Thoracic aorta (tissue), 2 donors: ENCODE results near the gene SNX5. TPM values are rescaled to one million over a fixed set of nuclear protein-coding genes. Genes with fewer than 3 reads are reported as not detected.

Experiments
- ATAC-seq: fragments of 150-250 bp; one replicate; pipeline ENCODE4 v1.8.0; 2017; ENCODE audit warnings: low read depth; ENCODE audit not compliant: insufficient number of reproducible peaks, low FRiP score
- DNase-seq: peaks from one replicate; pipeline ENCODE4 v3.0.0-alpha.2; 2020; ENCODE audit warnings: low spot score
- H3K27ac ChIP-seq, 2 donors: fragments of 200-600 bp; sonication (generic); 1 replicate in 1 of 2; 2 replicates in 1 of 2; pipeline ENCODE4 v1.5.1; 2016; ENCODE audit warnings: mild to moderate bottlenecking in 2 of 2, moderate library complexity in 2 of 2
- H3K27me3 ChIP-seq: fragments of 200-600 bp; sonication (generic); replicated peaks from 2 replicates; pipeline ENCODE4 v1.6.0; 2016; ENCODE audit warnings: mild to moderate bottlenecking; ENCODE audit not compliant: insufficient read depth
- H3K36me3 ChIP-seq: fragments of 200-600 bp; sonication (generic); one replicate; pipeline ENCODE4 v1.5.1; 2016
- H3K4me1 ChIP-seq, 2 donors: fragments of 200-600 bp; sonication (generic); 1 replicate in 1 of 2; 2 replicates in 1 of 2; pipeline versions ENCODE4 v1.5.1 to v1.6.0; 2016; ENCODE audit warnings: low read depth in 2 of 2, mild to moderate bottlenecking in 1 of 2; ENCODE audit not compliant: control insufficient read depth in 1 of 2
- H3K4me3 ChIP-seq: fragments of 200-600 bp; sonication (generic); 2 replicates; pipeline ENCODE4 v1.5.1; 2016; ENCODE audit warnings: mild to moderate bottlenecking
- H3K9me3 ChIP-seq: fragments of 200-600 bp; sonication (generic); 2 replicates; pipeline ENCODE4 v1.5.1; 2016
- CTCF ChIP-seq: fragments of 200-600 bp; sonication (generic); IDR thresholded peaks from one replicate; pipeline ENCODE4 v1.5.1; 2019; ENCODE audit warnings: antibody characterized with exemption
- total RNA-seq, 2 donors: library from RNA; depleted of rRNA; stranded (reverse); fragments of >200 nt; gene quantifications; one replicate each; pipeline versions ENCODE4 v1.1.0 to v1.2.3, GENCODE V29; 2016

Gene SNX5
- total RNA-seq, 2 donors from 2014 or later = 63.0 to 112 TPM

- Histone ChIP-seq H3K27me3 (no peaks in the 10 kb centered on the region), H3K4me1 (peaks cover 0 to 18% of the 10 kb centered on the region in 2 donors), H3K36me3 (no peaks in the 10 kb centered on the region), H3K4me3 (no peak overlapping the region), H3K27ac (no peak overlapping the region), H3K9me3 (no peaks in the 10 kb centered on the region)
- no peak for TF ChIP-seq CTCF
- no peak for ATAC-seq
- no peak for DNase-seq
Observed at GRCh38 chr20:17999566-17999965, 31.0 kb upstream of the SNX5 start.

GRCh38 chr20:17998446-17998845, 29.9 kb upstream of the SNX5 start:
- Histone ChIP-seq H3K9me3 (no peaks in the 10 kb centered on the region), H3K36me3 (no peaks in the 10 kb centered on the region), H3K4me1 (peaks cover 0 to 18% of the 10 kb centered on the region in 2 donors), H3K27ac (no peak overlapping the region), H3K27me3 (no peaks in the 10 kb centered on the region), H3K4me3 (no peak overlapping the region)
- TF ChIP-seq CTCF = no peak
- ATAC-seq (no peak), DNase-seq (no peak)

GRCh38 chr20:17995967-17996819, 27.6 kb upstream of the SNX5 start:
- DNase-seq = peak; percentile 15
- H3K4me1 ChIP-seq = peaks cover 0 to 12% of the 10 kb centered on the region in 2 donors
- H3K27ac ChIP-seq = no peak overlapping the region
- peak overlapping the region; percentile 24 for H3K4me3 ChIP-seq
- peak; percentile 77 for ATAC-seq
- H3K36me3 ChIP-seq = no peaks in the 10 kb centered on the region
- no peaks in the 10 kb centered on the region for H3K27me3 ChIP-seq
- no peaks in the 10 kb centered on the region for H3K9me3 ChIP-seq
- TF ChIP-seq CTCF = peak; percentile 95

GRCh38 chr20:17993546-17993945, 25.0 kb upstream of the SNX5 start:
- H3K27ac ChIP-seq = no peak overlapping the region
- H3K4me1 ChIP-seq = peaks cover 0 to 10% of the 10 kb centered on the region in 2 donors
- DNase-seq = no peak
- no peak for TF ChIP-seq CTCF
- no peaks in the 10 kb centered on the region for H3K9me3 ChIP-seq
- H3K4me3 ChIP-seq = no peak overlapping the region
- no peak for ATAC-seq
- no peaks in the 10 kb centered on the region for H3K27me3 ChIP-seq
- H3K36me3 ChIP-seq = peaks cover 3% of the 10 kb centered on the region

GRCh38 chr20:17992847-17993513, 24.4 kb upstream of the SNX5 start:
- H3K36me3 ChIP-seq = peaks cover 3% of the 10 kb centered on the region
- TF ChIP-seq CTCF = no peak
- peaks cover 0 to 10% of the 10 kb centered on the region in 2 donors for H3K4me1 ChIP-seq
- ATAC-seq (no peak), DNase-seq (no peak)
- no peak overlapping the region for H3K27ac ChIP-seq
- H3K4me3 ChIP-seq = no peak overlapping the region
- no peaks in the 10 kb centered on the region for H3K27me3 ChIP-seq
- no peaks in the 10 kb centered on the region for H3K9me3 ChIP-seq
